Measurements from ENCODE around the gene DLK2. TPM values are rescaled to one million over a fixed set of nuclear protein-coding genes. Genes with fewer than 3 reads are reported as not detected.
A peak's percentile ranks its signal among the peaks of the same experiment; 100 is the strongest.
"Not testable (repeated sequence)": the region's sequence is repeated elsewhere in the genome, so short reads cannot be mapped to it uniquely, and the experiment has no call there.

Gene DLK2
- total RNA-seq, 4 donors from 2014 or later = not detected

DNA sequence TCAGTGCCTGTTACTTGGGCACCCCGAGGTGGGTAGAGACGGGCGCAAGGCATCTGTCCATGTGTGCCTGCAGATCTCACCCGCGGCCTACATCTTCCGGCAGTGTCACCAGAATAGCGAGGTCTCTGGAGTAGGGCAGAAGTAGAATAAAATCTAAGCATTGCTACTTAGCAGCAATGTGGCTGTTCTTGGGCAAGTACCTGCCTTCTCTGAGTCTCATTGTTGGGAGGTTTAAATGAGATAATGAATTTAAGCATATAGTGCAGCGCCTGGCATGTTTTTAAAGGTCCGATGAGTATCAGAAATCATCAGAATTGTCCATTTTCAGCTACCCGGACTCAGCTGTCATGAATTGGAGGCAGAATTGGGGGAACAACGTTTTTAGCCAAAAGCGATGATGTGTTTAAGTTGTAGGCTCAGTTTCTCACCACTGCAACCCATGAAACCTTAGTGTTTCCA is 27.2 kb downstream of the DLK2 start:
- Histone ChIP-seq H3K9me3 (no peaks in the 10 kb centered on the region), H3K4me1 (peaks cover 0 to 18% (median 9%) of the 10 kb centered on the region in 4 donors), H3K36me3 (peaks cover 0 to 19% (median 0%) of the 10 kb centered on the region in 3 donors), H3K4me3 (peak overlapping the region; percentile 61 to 95 (median 87)), H3K27me3 (no peaks in the 10 kb centered on the region), H3K27ac (peak overlapping the region; percentile 69 to 96 (median 90))
- TF ChIP-seq POLR2A (IDR thresholded peaks at IDR 0.05) = no peak
- TF ChIP-seq, protein P1, sequence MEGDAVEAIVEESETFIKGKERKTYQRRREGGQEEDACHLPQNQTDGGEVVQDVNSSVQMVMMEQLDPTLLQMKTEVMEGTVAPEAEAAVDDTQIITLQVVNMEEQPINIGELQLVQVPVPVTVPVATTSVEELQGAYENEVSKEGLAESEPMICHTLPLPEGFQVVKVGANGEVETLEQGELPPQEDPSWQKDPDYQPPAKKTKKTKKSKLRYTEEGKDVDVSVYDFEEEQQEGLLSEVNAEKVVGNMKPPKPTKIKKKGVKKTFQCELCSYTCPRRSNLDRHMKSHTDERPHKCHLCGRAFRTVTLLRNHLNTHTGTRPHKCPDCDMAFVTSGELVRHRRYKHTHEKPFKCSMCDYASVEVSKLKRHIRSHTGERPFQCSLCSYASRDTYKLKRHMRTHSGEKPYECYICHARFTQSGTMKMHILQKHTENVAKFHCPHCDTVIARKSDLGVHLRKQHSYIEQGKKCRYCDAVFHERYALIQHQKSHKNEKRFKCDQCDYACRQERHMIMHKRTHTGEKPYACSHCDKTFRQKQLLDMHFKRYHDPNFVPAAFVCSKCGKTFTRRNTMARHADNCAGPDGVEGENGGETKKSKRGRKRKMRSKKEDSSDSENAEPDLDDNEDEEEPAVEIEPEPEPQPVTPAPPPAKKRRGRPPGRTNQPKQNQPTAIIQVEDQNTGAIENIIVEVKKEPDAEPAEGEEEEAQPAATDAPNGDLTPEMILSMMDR (IDR thresholded peaks at IDR 0.05) = no peak
- DNase-seq = no peak

DNA sequence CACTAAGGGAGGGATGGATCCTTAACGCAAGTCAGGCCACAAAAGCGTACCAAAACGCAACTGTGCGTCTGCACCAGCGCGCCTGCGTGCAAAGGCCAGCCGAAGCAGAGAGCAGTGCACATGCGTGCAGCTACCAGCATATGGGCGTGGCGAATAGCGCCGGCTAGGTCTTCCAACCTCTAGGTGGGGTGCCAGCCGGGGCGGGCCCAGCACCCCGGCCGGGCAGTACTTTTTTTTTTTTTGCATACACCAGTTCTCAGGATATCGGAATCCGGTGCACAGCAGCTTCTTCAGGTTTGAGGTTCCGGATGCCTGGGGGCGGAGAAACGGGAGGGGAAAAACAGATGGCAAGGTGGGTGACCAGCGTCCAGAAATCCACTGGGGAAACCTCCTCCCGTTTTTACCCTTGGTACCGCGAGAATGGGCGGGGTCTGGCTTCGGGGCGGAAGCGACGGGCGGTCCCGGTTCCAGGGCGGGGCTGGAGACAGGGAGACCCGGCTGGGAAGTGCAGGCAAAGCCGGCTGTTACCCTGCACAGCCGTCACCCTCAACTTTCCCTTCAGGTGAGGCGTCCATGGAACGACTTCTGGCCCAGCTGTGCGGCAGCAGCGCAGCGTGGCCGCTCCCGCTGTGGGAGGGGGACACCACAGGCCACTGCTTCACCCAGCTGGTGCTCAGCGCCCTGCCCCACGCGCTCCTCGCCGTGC is 27.8 kb downstream of the DLK2 start, which contains the start of gene ABCC10:
Gene ABCC10, plus strand, starts transcription at position 136 of the 706 bp plus-strand sequence. Its CDS starts 438 bp downstream, at position 574.
- DNase-seq = peak; percentile 93 to 98 (median 98)
- peak within 1 kb of the TSS; percentile 69 to 96 (median 90) for H3K27ac ChIP-seq
- TF ChIP-seq POLR2A (IDR thresholded peaks at IDR 0.05) = peak; percentile 65 to 67
- TF ChIP-seq, protein P1 (IDR thresholded peaks at IDR 0.05) = peak in 5 of 6 experiments; percentile 36 to 62 (median 46)

DNA sequence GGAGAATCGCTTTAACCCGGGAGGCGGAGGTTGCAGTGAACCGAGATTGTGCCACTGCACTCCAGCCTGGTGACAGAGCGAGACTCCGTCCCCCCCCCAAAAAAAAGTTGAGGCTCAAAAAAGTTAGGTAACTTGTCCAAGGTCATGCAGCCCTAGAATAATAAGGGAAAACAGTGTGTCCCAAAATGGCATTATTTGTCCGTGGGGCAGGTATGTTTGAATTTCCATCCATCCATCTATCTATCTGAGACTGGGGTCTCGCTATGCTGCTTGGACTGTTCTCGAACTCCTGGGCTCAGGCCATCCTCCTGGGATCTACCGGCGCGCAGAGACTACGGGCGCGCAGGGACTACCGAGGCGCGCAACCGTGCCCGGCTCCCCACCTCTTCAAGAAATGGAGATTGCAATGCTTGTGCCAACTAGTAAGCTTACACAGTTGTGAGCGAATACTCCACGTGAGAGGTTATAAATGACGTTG is 28.4 kb downstream of the DLK2 start:
- no peaks in the 10 kb centered on the region for H3K9me3 ChIP-seq
- DNase-seq = no peak
- peaks cover 0 to 7% (median 0%) of the 10 kb centered on the region in 3 donors for H3K36me3 ChIP-seq
- H3K4me1 ChIP-seq = peaks cover 0 to 18% (median 9%) of the 10 kb centered on the region in 4 donors
- peak overlapping the region; percentile 61 to 95 (median 87) for H3K4me3 ChIP-seq
- peak overlapping the region; percentile 69 to 96 (median 90) for H3K27ac ChIP-seq
- TF ChIP-seq POLR2A (IDR thresholded peaks at IDR 0.05) = peak in 1 of 2 donors; percentile 18
- TF ChIP-seq, protein P1 (IDR thresholded peaks at IDR 0.05) = no peak
- H3K27me3 ChIP-seq = no peaks in the 10 kb centered on the region

More for the DNA sequence above, 27.8 kb downstream of the DLK2 start, which contains the start of gene ABCC10:
- peaks cover 0 to 18% (median 9%) of the 10 kb centered on the region in 4 donors for H3K4me1 ChIP-seq
- peak within 1 kb of the TSS; percentile 61 to 95 (median 87) for H3K4me3 ChIP-seq
- peaks cover 0 to 13% (median 0%) of the 10 kb centered on the region in 3 donors for H3K36me3 ChIP-seq
- H3K9me3 ChIP-seq = no peaks in the 10 kb centered on the region
- no peaks in the 10 kb centered on the region for H3K27me3 ChIP-seq

DNA sequence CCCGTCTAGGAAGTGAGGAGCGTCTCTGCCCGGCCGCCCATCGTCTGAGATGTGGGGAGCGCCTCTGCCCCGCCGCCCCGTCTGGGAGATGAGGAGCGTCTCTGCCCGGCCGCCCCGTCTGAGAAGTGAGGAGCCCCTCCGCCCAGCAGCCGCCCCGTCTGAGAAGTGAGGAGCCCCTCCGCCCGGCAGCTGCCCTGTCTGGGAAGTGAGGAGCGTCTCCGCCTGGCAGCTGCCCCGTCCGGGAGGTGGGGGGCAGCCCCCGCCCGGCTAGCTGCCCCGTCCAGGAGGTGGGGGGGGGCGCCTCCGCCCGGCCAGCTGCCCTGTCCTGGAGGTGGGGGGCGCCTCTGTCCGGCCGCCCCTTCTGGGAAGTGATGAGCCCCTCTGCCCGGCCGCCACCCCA is 30.3 kb downstream of the DLK2 start:
- not testable (repeated sequence) for H3K27me3 ChIP-seq, H3K4me3 ChIP-seq, H3K27ac ChIP-seq, DNase-seq, H3K36me3 ChIP-seq, H3K9me3 ChIP-seq
- peaks cover 0 to 18% (median 9%) of the 10 kb centered on the region in 4 donors for H3K4me1 ChIP-seq

DNA sequence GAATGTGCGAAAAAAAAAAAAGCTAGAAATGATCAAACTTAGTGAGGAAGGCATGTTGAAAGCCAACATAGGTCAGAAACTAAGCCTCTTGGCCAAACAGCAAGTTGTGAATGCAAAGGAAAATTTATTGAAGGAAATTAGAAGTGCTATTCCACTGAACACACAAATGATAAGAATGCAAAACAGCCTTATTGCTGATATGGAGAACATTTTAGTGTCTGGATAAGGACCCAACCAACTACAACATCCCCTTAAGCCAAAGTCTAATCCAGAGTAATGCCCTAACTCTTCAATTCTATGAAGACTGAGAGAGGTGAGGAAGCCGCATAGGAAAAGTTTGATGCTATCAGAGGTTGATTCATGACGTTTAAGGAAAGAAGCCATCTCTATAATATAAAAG is 33.5 kb downstream of the DLK2 start:
- Histone ChIP-seq H3K36me3 (no peaks in the 10 kb centered on the region), H3K27ac (no peak overlapping the region), H3K9me3 (no peaks in the 10 kb centered on the region), H3K27me3 (no peaks in the 10 kb centered on the region), H3K4me1 (no peaks in the 10 kb centered on the region), H3K4me3 (no peak overlapping the region)
- TF ChIP-seq POLR2A (IDR thresholded peaks at IDR 0.05) = no peak
- TF ChIP-seq, protein P1 (IDR thresholded peaks at IDR 0.05) = no peak
- no peak for DNase-seq
